SIG-M5 treated with dmso at 0.1 percent for 504 hours (cell line): ENCODE measurements around the gene GFPT2.
"Not testable (repeated sequence)": the region's sequence is repeated elsewhere in the genome, so short reads cannot be mapped to it uniquely, and the experiment has no call there.

Experiments
- DNase-seq: peaks from one replicate; lab custom pipeline; 2025; ENCODE audit not compliant: unreplicated experiment; lab: John Stamatoyannopoulos, UW

The GFPT2 gene

DNA sequence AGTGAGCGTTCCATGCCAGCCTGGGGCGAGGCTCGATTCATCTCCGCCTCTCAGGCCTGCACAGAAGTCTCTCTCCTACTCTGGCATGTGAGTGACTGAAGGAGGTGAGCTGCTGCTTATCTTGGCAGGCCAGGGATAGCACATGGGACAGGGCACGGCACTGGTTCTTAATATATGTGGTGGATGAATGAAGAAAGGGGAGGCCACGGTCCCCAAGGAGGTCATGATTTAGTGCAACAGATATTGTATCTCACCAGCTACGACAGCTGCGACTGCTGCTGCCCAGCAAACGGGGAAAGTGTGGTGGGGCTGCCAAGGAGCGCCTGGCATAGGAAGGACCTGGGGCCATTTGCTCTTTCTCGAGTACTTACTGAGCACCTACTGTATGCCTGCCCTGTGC, 41.9 kb downstream of the GFPT2 start:
- no peak for DNase-seq

DNA sequence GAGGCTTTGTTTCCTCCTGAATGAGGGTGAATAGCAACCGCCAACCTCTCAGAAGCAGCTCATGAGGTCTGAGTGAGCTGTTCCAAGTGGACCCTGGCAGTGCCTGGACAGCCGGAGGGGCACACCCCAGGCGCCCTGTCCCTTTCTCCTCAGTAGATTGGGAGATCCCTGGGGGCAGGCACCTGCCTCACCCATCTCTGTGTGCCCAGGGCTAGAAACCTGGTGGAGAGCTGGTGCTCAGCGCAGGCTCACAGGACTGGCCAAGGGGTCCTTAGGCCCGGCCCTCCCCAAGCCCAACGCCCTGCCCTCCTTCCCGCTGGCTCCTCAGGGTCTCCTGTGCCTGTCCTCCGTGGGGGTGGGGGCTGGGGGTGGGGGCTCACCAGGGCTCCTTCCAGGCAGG, 46.3 kb downstream of the GFPT2 start:
- no peak for DNase-seq

GRCh38 chr5:180305481-180305880, 47.7 kb downstream of the GFPT2 start:
- DNase-seq, result no peak

DNA sequence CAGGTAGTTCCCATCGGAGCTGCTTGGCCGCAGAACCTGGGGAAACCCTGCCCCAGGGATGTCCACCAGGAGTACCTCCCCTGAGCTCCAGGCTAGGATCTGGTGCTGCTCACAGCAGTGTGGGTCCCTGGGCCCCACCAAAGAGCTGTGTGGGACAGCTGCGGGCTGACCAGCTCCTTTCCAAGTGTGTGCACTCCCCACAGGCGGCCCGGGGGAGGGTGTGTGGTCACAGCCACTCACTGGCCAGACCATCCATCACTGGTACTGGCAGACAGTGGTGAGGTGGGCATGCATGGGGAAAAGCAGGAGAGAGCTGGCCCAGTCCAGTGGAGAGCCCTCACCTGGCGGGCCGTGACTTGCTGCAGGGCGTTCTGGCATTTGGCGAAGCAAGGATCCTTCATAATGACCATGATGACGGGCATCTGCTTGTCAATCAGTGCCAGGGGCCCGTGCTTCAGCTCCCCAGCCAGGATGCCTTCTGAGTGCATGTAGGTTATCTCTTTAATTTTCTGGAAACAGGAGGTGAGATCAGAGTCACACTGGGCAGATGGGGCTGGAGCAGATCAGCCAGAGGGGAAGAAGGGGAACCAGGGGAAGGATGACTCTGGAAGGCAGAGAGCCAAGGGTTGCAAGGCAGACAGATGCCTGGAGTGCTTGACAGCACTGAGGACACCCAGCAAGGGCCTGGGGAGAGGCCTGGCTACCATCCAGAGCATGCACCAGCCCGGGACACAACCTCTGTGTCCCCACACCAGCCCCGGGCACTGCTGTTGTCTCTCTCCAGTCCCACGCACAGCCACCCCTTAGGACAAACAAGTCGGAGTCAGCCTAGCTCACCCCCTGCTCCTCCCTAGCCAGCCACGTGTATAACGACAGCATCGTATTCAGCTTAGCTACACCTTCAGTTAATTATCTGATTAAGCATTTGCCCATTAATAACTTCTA, 48.4 kb downstream of the GFPT2 start:
- no peak for DNase-seq

- no peak for DNase-seq
Observed at GRCh38 chr5:180304016-180304292, 49.2 kb downstream of the GFPT2 start.

GRCh38 chr5:180303226-180304015, 49.7 kb downstream of the GFPT2 start:
- no peak for DNase-seq

DNA sequence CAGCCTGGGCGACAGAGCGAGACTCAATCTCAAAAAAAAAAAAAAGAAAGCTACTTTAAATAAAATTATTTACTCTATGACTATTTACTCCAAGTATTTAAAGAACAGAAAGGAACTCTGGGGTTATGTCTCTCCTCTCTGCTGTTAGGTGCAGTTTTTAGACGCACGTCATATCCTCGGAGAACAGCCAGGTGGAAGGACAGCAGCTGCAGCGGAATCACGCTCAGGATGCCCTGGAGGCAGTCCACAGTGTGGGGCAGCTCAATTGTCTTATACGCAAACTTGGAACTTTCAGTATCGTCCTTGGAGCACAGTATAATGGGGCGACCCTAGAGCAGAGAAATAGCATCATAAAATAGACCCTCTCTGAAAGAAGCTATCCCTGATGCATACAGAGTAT, 50.9 kb downstream of the GFPT2 start:
- DNase-seq, result no peak

GRCh38 chr5:180301253-180301652, 51.9 kb downstream of the GFPT2 start:
- DNase-seq, result no peak

DNA sequence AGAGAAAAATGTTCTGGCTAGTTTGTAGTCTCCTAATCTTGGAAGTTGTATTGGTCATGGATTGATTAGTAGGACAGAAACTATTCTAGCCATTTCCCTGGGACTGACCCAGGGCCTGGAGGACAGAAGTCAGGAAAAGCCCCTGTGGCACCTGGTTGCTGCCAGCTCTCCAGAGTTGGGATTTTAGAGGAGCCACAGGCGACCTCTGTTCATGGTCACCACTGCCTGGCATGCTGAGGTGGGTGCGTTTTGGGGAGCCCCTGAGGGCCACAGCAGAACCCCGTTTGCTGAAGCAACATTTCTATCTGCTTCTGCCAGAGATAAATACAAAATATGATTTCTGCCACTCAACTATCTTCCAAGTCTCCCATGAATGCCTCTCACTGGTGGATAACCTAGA, 53.6 kb downstream of the GFPT2 start:
- no peak for DNase-seq

GRCh38 chr5:180299014-180299413, 54.1 kb downstream of the GFPT2 start:
- DNase-seq, result not testable (repeated sequence)

DNA sequence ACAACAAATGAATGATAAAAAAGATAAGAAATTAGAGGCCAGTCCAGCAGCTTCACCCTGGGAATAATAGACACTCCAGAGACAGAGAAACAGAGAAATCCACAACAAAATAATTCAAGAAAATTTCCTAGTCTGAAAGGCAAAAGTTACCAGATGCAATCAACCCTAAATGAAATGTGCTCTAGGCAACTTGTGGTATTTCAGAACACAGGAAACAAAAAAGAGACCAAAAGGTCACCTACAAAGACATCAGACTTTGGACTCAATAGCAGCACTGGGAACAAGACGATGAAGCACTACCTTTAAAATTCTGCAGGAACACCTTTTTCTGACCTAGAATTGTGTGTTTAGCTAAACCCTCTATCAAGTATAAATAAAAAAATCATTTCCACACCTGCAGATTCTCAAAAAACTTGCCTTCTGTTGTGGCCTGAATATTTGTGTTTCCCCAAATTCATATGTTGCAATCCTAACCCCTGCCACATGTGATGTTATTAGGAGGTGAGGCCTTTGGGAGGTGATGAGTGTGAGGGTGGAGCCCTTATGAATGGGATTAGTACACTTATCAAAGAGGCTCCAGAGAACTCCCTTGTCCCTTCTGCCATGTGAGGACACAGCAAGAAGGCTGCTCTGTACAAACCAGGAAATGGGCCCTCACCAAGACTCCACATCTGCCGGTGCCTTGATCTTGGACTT, 55.4 kb downstream of the GFPT2 start:
- DNase-seq, result no peak

DNA sequence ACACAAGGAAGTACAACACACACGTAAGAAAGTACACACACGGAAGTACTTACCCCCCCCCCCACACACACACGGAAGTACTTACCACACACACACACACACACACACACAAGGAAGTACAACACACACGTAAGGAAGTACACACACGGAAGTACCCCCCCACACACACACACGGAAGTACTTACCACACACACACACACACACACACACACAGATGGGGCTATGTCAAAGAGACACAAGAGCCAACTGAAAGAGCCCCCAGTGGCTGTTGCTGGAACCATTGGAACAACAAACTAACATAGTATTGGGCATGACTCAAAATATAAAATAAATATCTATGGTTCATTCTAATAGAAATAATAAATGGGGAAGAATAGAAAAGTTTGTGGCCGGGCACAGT, 56.4 kb downstream of the GFPT2 start:
- DNase-seq, result no peak

GRCh38 chr5:180294913-180295555, 58.1 kb downstream of the GFPT2 start:
- DNase-seq, result no peak

- DNase-seq, result no peak
Observed at GRCh38 chr5:180294411-180294810, 58.7 kb downstream of the GFPT2 start.

- DNase-seq, result peak; percentile 80
Observed at GRCh38 chr5:180291943-180292831, 60.9 kb downstream of the GFPT2 start, which contains the start of gene MAPK9. TSS of gene MAPK9 (minus strand) at chr5:180292083. CDS start at chr5:180280561, 11,522 bp downstream.

DNA sequence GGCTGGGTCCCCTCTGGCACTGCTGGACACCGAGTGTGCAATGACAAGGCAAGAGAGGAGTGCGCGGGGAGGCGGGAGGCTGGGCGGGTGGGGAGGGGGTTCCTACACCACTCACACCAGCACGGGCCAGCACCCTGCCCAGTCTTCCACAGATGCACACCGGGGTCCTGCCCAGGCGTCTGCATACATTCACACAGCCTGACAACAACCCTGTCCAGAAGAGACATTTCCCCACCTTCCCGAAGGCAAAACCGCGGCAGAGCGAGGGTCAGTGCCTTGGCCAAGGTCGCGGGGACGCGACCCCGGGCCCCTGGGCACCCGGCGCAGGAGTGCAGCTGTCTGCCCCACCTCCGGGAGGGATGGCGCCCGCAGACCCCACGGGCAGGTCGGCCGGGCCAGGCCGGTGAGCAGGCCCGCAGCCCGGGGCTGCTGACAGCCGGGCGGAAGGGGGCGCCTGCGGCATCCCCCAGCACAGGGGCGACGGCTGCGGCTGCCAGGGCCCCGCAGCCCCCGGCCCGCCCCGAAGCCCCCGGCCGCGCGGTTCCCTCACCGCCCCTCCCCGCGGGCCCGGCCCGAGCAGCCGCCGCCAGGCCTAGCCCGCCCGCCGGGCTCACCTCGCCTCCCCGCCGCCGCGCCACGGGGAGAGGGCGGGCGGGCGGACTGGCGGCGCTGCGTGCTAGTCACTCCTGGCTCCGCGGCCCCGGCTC, 61.7 kb downstream of the GFPT2 start:
- DNase-seq, result no peak

DNA sequence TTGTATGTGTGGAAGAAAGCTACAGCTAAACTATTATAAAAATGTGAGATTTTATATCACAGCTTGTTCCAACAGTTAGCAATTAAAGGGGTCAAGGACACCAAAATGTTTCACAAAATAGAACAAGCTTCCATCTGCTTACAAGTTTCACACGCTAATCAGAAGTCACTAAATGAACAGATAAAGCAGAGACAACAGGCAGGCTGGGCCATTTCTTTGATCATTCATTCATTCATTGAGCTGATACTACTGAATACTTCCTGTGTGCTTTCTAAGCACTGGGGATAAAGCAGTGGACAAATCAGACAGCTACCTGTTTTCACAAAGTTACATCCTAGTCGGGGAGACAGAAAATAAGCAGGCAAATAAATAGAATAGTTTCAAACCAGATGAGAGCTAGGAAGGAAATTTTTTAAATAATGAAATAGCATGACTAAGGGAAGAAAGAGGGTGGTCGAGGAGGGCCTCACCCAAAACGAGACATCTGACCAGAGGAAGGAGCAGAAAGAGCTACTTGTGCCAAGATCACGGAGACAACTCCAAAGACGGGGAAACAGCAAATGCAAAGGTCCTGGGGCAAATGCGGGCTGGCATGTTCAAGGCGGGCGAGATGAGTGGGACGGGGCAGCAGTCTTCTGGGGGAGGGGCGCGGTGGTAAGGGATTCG, 62.4 kb downstream of the GFPT2 start:
- DNase-seq, result no peak

DNA sequence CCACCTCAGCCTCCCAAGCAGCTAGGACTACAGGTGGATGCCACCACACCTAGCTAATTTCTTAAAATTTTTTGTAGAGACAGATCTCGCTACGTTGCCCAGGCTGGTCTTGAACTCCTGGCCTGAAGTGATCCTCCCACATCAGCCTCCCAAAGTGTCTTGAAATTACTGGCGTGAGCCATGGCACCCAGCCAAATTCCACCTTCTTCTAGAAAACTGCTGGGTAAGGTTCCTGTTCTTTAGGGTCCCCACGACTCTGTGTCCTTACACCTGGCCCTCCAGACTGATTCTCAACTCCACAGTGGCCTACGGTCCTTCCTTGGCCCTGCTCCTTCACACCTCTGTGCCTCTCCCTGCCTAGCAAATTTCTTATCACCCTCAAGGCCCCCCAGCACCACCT, 63.2 kb downstream of the GFPT2 start:
- DNase-seq, result no peak

DNA sequence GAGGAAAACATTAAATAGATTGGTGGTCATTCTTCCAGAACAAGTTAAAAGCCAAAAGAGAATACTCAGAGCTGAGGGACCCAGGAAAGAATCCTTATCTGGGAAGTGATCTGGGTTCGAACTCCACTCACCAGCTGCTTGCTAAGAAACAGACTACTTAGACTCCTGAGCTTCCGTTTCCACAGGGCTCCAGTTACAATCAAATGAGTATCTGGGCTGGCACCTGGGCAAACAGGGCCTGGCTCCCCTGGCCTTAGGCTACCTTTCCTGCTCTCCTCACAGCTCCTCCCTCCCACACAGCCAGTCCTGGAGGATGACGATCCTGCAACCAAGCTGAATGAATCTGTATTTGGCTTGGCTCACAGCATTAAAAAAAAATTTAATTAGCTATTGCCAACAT, 63.7 kb downstream of the GFPT2 start:
- peak; percentile 46 for DNase-seq
